Measurements from ENCODE around the gene B4GALT7.

B4GALT7 gene

GRCh38 chr5:177608243-177609075 lies 8.5 kb downstream of the B4GALT7 start:
- DNase-seq (no peak), ATAC-seq (ENCODE audit: insufficient read depth, low read depth) (no peak)
- Histone ChIP-seq H3K9ac (ENCODE audit: low read depth, low read length) (no peak overlapping the region), H3K4me3 (ENCODE audit: low read depth in 1 of 2, low read length in 2 of 2) (no peak overlapping the region), H3K27ac (ENCODE audit: low read length) (no peak overlapping the region), H3K4me2 (ENCODE audit: insufficient read depth, low read length) (no peak overlapping the region), H3K36me3 (ENCODE audit: insufficient read depth, low read length) (peaks cover 38% of the 10 kb centered on the region), H4K20me1 (ENCODE audit: insufficient read depth, low read length) (peaks cover 14% of the 10 kb centered on the region; the same call in 1 of the 2 replicates), H2AFZ (ENCODE audit: low read depth, low read length) (no peak overlapping the region), H3K79me2 (ENCODE audit: insufficient read depth, low read length) (no peaks in the 10 kb centered on the region), H3K27me3 (ENCODE audit: insufficient read depth, low read length, poor library complexity) (no peaks in the 10 kb centered on the region), H3K4me1 (ENCODE audit: insufficient read depth, low read length) (no peaks in the 10 kb centered on the region), H3K9me3 (ENCODE audit: insufficient read depth, low read length, severe bottlenecking) (no peaks in the 10 kb centered on the region)
- TF ChIP-seq EZH2 (IDR thresholded peaks at IDR 0.05; ENCODE audit: borderline replicate concordance, low read depth, low read length, severe bottlenecking) (no peak), CTCF (IDR thresholded peaks at IDR 0.05; ENCODE audit: borderline replicate concordance, extremely low read depth, low read length, poor library complexity, severe bottlenecking) (no peak)

GRCh38 chr5:177609076-177610059 lies 9.4 kb downstream of the B4GALT7 start:
- H3K9ac ChIP-seq (ENCODE audit: low read depth, low read length) = no peak overlapping the region
- H3K9me3 ChIP-seq (ENCODE audit: insufficient read depth, low read length, severe bottlenecking) = no peaks in the 10 kb centered on the region
- ATAC-seq (ENCODE audit: insufficient read depth, low read depth) (no peak), DNase-seq (no peak)
- peaks cover 42% of the 10 kb centered on the region for H3K36me3 ChIP-seq (ENCODE audit: insufficient read depth, low read length)
- no peak for TF ChIP-seq EZH2 (IDR thresholded peaks at IDR 0.05; ENCODE audit: borderline replicate concordance, low read depth, low read length, severe bottlenecking)
- no peak for TF ChIP-seq CTCF (IDR thresholded peaks at IDR 0.05; ENCODE audit: borderline replicate concordance, extremely low read depth, low read length, poor library complexity, severe bottlenecking)
- no peaks in the 10 kb centered on the region for H3K79me2 ChIP-seq (ENCODE audit: insufficient read depth, low read length)
- H2AFZ ChIP-seq (ENCODE audit: low read depth, low read length) = no peak overlapping the region
- H3K27ac ChIP-seq (ENCODE audit: low read length) = no peak overlapping the region
- no peaks in the 10 kb centered on the region for H3K27me3 ChIP-seq (ENCODE audit: insufficient read depth, low read length, poor library complexity)
- H3K4me3 ChIP-seq (ENCODE audit: low read depth in 1 of 2, low read length in 2 of 2) = no peak overlapping the region
- H4K20me1 ChIP-seq (ENCODE audit: insufficient read depth, low read length) = peaks cover 14% of the 10 kb centered on the region; the same call in 1 of the 2 replicates
- H3K4me2 ChIP-seq (ENCODE audit: insufficient read depth, low read length) = no peak overlapping the region
- H3K4me1 ChIP-seq (ENCODE audit: insufficient read depth, low read length) = no peaks in the 10 kb centered on the region

DNA sequence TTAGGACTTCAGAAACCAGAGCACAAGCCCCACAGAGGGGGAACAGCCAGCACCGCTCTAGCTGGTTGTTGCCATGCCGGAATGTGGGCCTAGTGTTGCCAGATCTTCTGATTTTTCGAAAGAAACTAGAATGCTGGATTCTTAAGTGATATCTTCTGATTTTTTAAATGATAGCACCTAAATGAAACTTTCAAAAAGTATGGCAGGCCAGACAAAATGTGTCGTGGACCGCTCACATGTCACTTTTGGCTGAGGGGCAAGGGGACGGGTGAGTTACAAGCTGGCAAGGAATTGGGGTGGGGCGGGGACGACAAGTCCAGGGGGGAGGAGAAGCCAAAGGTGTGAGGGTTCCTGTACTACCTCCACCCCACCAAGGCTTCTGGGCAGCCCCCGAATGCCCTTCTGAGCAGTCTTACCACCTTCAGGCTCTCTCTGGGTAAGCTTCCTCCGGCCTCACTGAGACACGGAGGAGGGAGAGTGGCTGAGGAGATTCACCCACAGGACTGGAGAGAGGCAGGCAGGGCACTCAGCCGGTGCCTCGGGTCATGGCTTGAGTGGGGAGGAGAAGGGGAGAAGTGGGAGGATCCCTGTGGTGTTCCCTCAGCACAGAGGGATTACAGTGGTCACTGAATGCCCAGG lies 10.3 kb downstream of the B4GALT7 start:
- ATAC-seq (ENCODE audit: insufficient read depth, low read depth) (no peak), DNase-seq (no peak)
- no peak overlapping the region for H2AFZ ChIP-seq (ENCODE audit: low read depth, low read length)
- no peak overlapping the region for H3K4me2 ChIP-seq (ENCODE audit: insufficient read depth, low read length)
- H3K36me3 ChIP-seq (ENCODE audit: insufficient read depth, low read length) = peaks cover 44% of the 10 kb centered on the region
- H3K79me2 ChIP-seq (ENCODE audit: insufficient read depth, low read length) = no peaks in the 10 kb centered on the region
- TF ChIP-seq EZH2 (IDR thresholded peaks at IDR 0.05; ENCODE audit: borderline replicate concordance, low read depth, low read length, severe bottlenecking) (no peak), CTCF (IDR thresholded peaks at IDR 0.05; ENCODE audit: borderline replicate concordance, extremely low read depth, low read length, poor library complexity, severe bottlenecking) (no peak)
- H4K20me1 ChIP-seq (ENCODE audit: insufficient read depth, low read length) = peaks cover 14% of the 10 kb centered on the region; the same call in 1 of the 2 replicates
- no peaks in the 10 kb centered on the region for H3K9me3 ChIP-seq (ENCODE audit: insufficient read depth, low read length, severe bottlenecking)
- H3K9ac ChIP-seq (ENCODE audit: low read depth, low read length) = no peak overlapping the region
- no peak overlapping the region for H3K27ac ChIP-seq (ENCODE audit: low read length)
- no peaks in the 10 kb centered on the region for H3K27me3 ChIP-seq (ENCODE audit: insufficient read depth, low read length, poor library complexity)
- H3K4me3 ChIP-seq (ENCODE audit: low read depth in 1 of 2, low read length in 2 of 2) = no peak overlapping the region
- no peaks in the 10 kb centered on the region for H3K4me1 ChIP-seq (ENCODE audit: insufficient read depth, low read length)
